ENCODE data around the gene KRTAP10-3.

Gene KRTAP10-3

GRCh38 chr21:44515359-44516165 is 43.0 kb downstream of the KRTAP10-3 start:
- Histone ChIP-seq H3K9ac (ENCODE audit: low read depth, low read length, poor library complexity) (no peak overlapping the region), H2AFZ (ENCODE audit: low read length) (no peak overlapping the region), H3K4me2 (ENCODE audit: insufficient read depth, low read length, poor library complexity, severe bottlenecking) (no peak overlapping the region), H3K79me1 (ENCODE audit: low read depth, low read length) (peaks cover 4% of the 10 kb centered on the region), H4K8ac (ENCODE audit: low read depth, low read length) (no peak overlapping the region), H2AK5ac (ENCODE audit: low read depth, low read length) (peak overlapping the region; percentile 1), H2BK12ac (ENCODE audit: low read length) (no peak overlapping the region), H3K4me3 (ENCODE audit: low read length in 2 of 2) (no peak overlapping the region), H3K9me3 (replicated peaks in 1 of 2; ENCODE audit: control insufficient read depth in 2 of 2, insufficient read depth in 1 of 2, low read depth in 1 of 2, low read length in 2 of 2) (peaks cover 0 to 4% of the 10 kb centered on the region in 2 donors), H2BK15ac (ENCODE audit: low read length) (no peak overlapping the region), H4K91ac (ENCODE audit: low read depth, low read length, poor library complexity) (no peak overlapping the region), H3K36me3 (replicated peaks in 1 of 2; ENCODE audit: control insufficient read depth in 2 of 2, insufficient read depth in 2 of 2, low read length in 2 of 2) (peaks cover 0 to 6% of the 10 kb centered on the region in 2 donors), H3K27me3 (ENCODE audit: control insufficient read depth in 3 of 3, insufficient read depth in 3 of 3, low read depth in 1 of 3, low read length in 3 of 3) (no peaks in the 10 kb centered on the region), H2BK5ac (ENCODE audit: low read length) (no peak overlapping the region), H3K4me1 (ENCODE audit: control insufficient read depth in 2 of 2, insufficient read depth in 1 of 2, low read depth in 1 of 2, low read length in 2 of 2) (peaks cover 0 to 6% of the 10 kb centered on the region in 2 donors), H3K23ac (ENCODE audit: low read depth, low read length, poor library complexity) (no peak overlapping the region), H3K27ac (replicated peaks; ENCODE audit: low read length) (no peak overlapping the region), H2BK120ac (ENCODE audit: low read depth, low read length) (peak overlapping the region; percentile 42), H3K4ac (ENCODE audit: low read length) (no peak overlapping the region), H3K14ac (ENCODE audit: low read length) (no peak overlapping the region), H3K18ac (ENCODE audit: low read length) (no peak overlapping the region)
- DNase-seq (ENCODE audit: low spot score), result no peak
- WGBS, 2 donors (ENCODE audit: extremely low coverage in 2 of 2, insufficient read length in 2 of 2, insufficient replicate concordance in 1 of 2), result no CpG with 5 or more reads among the region's 32 CpGs

- no peaks in the 10 kb centered on the region for H3K27me3 ChIP-seq (ENCODE audit: control insufficient read depth in 3 of 3, insufficient read depth in 3 of 3, low read depth in 1 of 3, low read length in 3 of 3)
Measured at GRCh38 chr21:44514746-44515358, 43.7 kb downstream of the KRTAP10-3 start.

GRCh38 chr21:44514218-44514520 is 44.4 kb downstream of the KRTAP10-3 start:
- Histone ChIP-seq H3K4ac (ENCODE audit: low read length) (no peak overlapping the region), H3K27ac (replicated peaks; ENCODE audit: low read length) (no peak overlapping the region), H2BK5ac (ENCODE audit: low read length) (no peak overlapping the region), H3K18ac (ENCODE audit: low read length) (peak overlapping the region; percentile 7), H2AK5ac (ENCODE audit: low read depth, low read length) (peak overlapping the region; percentile 35), H3K9me3 (replicated peaks in 1 of 2; ENCODE audit: control insufficient read depth in 2 of 2, insufficient read depth in 1 of 2, low read depth in 1 of 2, low read length in 2 of 2) (peaks cover 0 to 3% of the 10 kb centered on the region in 2 donors), H3K36me3 (replicated peaks in 1 of 2; ENCODE audit: control insufficient read depth in 2 of 2, insufficient read depth in 2 of 2, low read length in 2 of 2) (peaks cover 0 to 6% of the 10 kb centered on the region in 2 donors), H3K4me3 (ENCODE audit: low read length in 2 of 2) (no peak overlapping the region), H3K14ac (ENCODE audit: low read length) (no peak overlapping the region), H2BK120ac (ENCODE audit: low read depth, low read length) (no peak overlapping the region), H2AFZ (ENCODE audit: low read length) (no peak overlapping the region), H2BK15ac (ENCODE audit: low read length) (no peak overlapping the region), H3K27me3 (ENCODE audit: control insufficient read depth in 3 of 3, insufficient read depth in 3 of 3, low read depth in 1 of 3, low read length in 3 of 3) (no peaks in the 10 kb centered on the region), H3K23ac (ENCODE audit: low read depth, low read length, poor library complexity) (no peak overlapping the region), H4K8ac (ENCODE audit: low read depth, low read length) (no peak overlapping the region), H3K79me1 (ENCODE audit: low read depth, low read length) (peaks cover 6% of the 10 kb centered on the region), H3K4me2 (ENCODE audit: insufficient read depth, low read length, poor library complexity, severe bottlenecking) (no peak overlapping the region), H2BK12ac (ENCODE audit: low read length) (no peak overlapping the region), H3K9ac (ENCODE audit: low read depth, low read length, poor library complexity) (no peak overlapping the region), H3K4me1 (ENCODE audit: control insufficient read depth in 2 of 2, insufficient read depth in 1 of 2, low read depth in 1 of 2, low read length in 2 of 2) (peaks cover 0 to 6% of the 10 kb centered on the region in 2 donors), H4K91ac (ENCODE audit: low read depth, low read length, poor library complexity) (no peak overlapping the region)
- no peak for DNase-seq (ENCODE audit: low spot score)
- no CpG with 5 or more reads among the region's 7 CpGs for WGBS, 2 donors (ENCODE audit: extremely low coverage in 2 of 2, insufficient read length in 2 of 2, insufficient replicate concordance in 1 of 2)

More at GRCh38 chr21:44514746-44515358, 43.7 kb downstream of the KRTAP10-3 start:
- no peak overlapping the region for H3K14ac ChIP-seq (ENCODE audit: low read length)
- DNase-seq (ENCODE audit: low spot score), result no peak
- WGBS, 2 donors (ENCODE audit: extremely low coverage in 2 of 2, insufficient read length in 2 of 2, insufficient replicate concordance in 1 of 2), result no CpG with 5 or more reads among the region's 11 CpGs
- H3K4me1 ChIP-seq (ENCODE audit: control insufficient read depth in 2 of 2, insufficient read depth in 1 of 2, low read depth in 1 of 2, low read length in 2 of 2), result peaks cover 0 to 6% of the 10 kb centered on the region in 2 donors
- no peak overlapping the region for H3K27ac ChIP-seq (replicated peaks; ENCODE audit: low read length)
- H2BK12ac ChIP-seq (ENCODE audit: low read length), result no peak overlapping the region
- H2AK5ac ChIP-seq (ENCODE audit: low read depth, low read length), result no peak overlapping the region
- H2BK15ac ChIP-seq (ENCODE audit: low read length), result no peak overlapping the region
- peaks cover 4% of the 10 kb centered on the region for H3K79me1 ChIP-seq (ENCODE audit: low read depth, low read length)
- H3K9ac ChIP-seq (ENCODE audit: low read depth, low read length, poor library complexity), result no peak overlapping the region
- no peak overlapping the region for H4K8ac ChIP-seq (ENCODE audit: low read depth, low read length)
- H3K36me3 ChIP-seq (replicated peaks in 1 of 2; ENCODE audit: control insufficient read depth in 2 of 2, insufficient read depth in 2 of 2, low read length in 2 of 2), result peaks cover 0 to 6% of the 10 kb centered on the region in 2 donors
- no peak overlapping the region for H2BK120ac ChIP-seq (ENCODE audit: low read depth, low read length)
- H3K4me3 ChIP-seq (ENCODE audit: low read length in 2 of 2), result no peak overlapping the region
- no peak overlapping the region for H3K4me2 ChIP-seq (ENCODE audit: insufficient read depth, low read length, poor library complexity, severe bottlenecking)
- peaks cover 0 to 4% of the 10 kb centered on the region in 2 donors for H3K9me3 ChIP-seq (replicated peaks in 1 of 2; ENCODE audit: control insufficient read depth in 2 of 2, insufficient read depth in 1 of 2, low read depth in 1 of 2, low read length in 2 of 2)
- no peak overlapping the region for H2BK5ac ChIP-seq (ENCODE audit: low read length)
- H3K4ac ChIP-seq (ENCODE audit: low read length), result no peak overlapping the region
- H3K23ac ChIP-seq (ENCODE audit: low read depth, low read length, poor library complexity), result no peak overlapping the region
- H3K18ac ChIP-seq (ENCODE audit: low read length), result no peak overlapping the region
- H4K91ac ChIP-seq (ENCODE audit: low read depth, low read length, poor library complexity), result no peak overlapping the region
- no peak overlapping the region for H2AFZ ChIP-seq (ENCODE audit: low read length)
